Prostate gland (tissue), 2 donors: ENCODE measurements around the gene DR1. TPM values are rescaled to one million over a fixed set of nuclear protein-coding genes. Genes with fewer than 3 reads are reported as not detected.

Source experiments
- DNase-seq: peaks from one replicate; pipeline ENCODE4 v3.0.0-alpha.2; 2019; ENCODE audit warnings: low spot score
- H3K27ac ChIP-seq, 2 donors: fragments of 200-600 bp; sonication (generic); 2 replicates each; pipeline ENCODE4 v1.5.1; 2017 to 2019
- H3K27me3 ChIP-seq: fragments of 200-600 bp; sonication (generic); replicated peaks from 2 replicates; pipeline ENCODE4 v1.5.1; 2019; ENCODE audit not compliant: insufficient read depth
- H3K36me3 ChIP-seq, 2 donors: fragments of 200-600 bp; sonication (generic); 1 replicate in 1 of 2; 2 replicates in 1 of 2; pipeline versions ENCODE4 v1.5.1 to v1.8.1; 2017 to 2019
- H3K4me1 ChIP-seq: fragments of 200-600 bp; sonication (generic); replicated peaks from 2 replicates; pipeline ENCODE4 v1.5.1; 2019
- H3K4me3 ChIP-seq, 2 donors: fragments of 200-600 bp; sonication (generic); 2 replicates each; pipeline ENCODE4 v1.5.1; 2017 to 2019
- H3K9me3 ChIP-seq: fragments of 200-600 bp; sonication (generic); 2 replicates; pipeline ENCODE4 v1.5.1; 2017
- CTCF ChIP-seq, 4 experiments: fragments of 200-600 bp in 2 of 4; fragments of 450-650 bp in 2 of 4; sonication (generic) in 2 of 4; IDR thresholded peaks; 1 replicate in 3 of 4; 2 replicates in 1 of 4; pipeline ENCODE4 v1.5.1; 2016 to 2019; ENCODE audit warnings: antibody characterized with exemption in 4 of 4, mild to moderate bottlenecking in 2 of 4, moderate library complexity in 2 of 4
- POLR2A ChIP-seq: fragments of 450-650 bp; IDR thresholded peaks from one replicate; pipeline ENCODE4 v1.6.1; 2016; ENCODE audit warnings: antibody characterized with exemption, mild to moderate bottlenecking
- POLR2AphosphoS5 ChIP-seq: sonication (generic); formaldehyde crosslinking; IDR thresholded peaks from one replicate; pipeline ENCODE4 v1.6.1; 2017; ENCODE audit warnings: antibody characterized with exemption
- WGBS: methylation state at CpG from one replicate; pipeline ENCODE4 v1.1.5; 2018; 5-methylcytosine and 5-hydroxymethylcytosine counted together
- intact Hi-C: fragments of 100-400 bp; cut with DNase I; formaldehyde crosslinking; loops from one replicate; pipeline ENCODE4 v1.14.2; 2022
- total RNA-seq, 2 donors: library from RNA; depleted of rRNA; stranded (reverse); fragments of >200 nt; gene quantifications; one replicate each; pipeline ENCODE4 v1.1.0, GENCODE V29; 2016

The DR1 gene
- total RNA-seq, 2 donors from 2014 or later = 49.0 to 53.6 TPM

GRCh38 chr1:93357242-93357641 lies 11.5 kb downstream of the DR1 start:
- intact Hi-C loops = no loop called here
- H3K36me3 ChIP-seq = no peaks in the 10 kb centered on the region
- no peaks in the 10 kb centered on the region for H3K9me3 ChIP-seq
- no peak overlapping the region for H3K4me3 ChIP-seq
- no peaks in the 10 kb centered on the region for H3K27me3 ChIP-seq
- H3K4me1 ChIP-seq = no peaks in the 10 kb centered on the region
- H3K27ac ChIP-seq = no peak overlapping the region
- 90% methylated on average over 2 of the region's 2 CpGs for WGBS
- TF ChIP-seq POLR2A (no peak), CTCF (IDR thresholded peaks at IDR 0.05) (no peak)
- no peak for DNase-seq

GRCh38 chr1:93358293-93358692 lies 12.6 kb downstream of the DR1 start:
- 90% methylated on average over 6 of the region's 6 CpGs for WGBS
- no peaks in the 10 kb centered on the region for H3K9me3 ChIP-seq
- no peak for DNase-seq
- intact Hi-C loops = no loop called here
- H3K4me3 ChIP-seq = no peak overlapping the region
- H3K36me3 ChIP-seq = no peaks in the 10 kb centered on the region
- H3K4me1 ChIP-seq = no peaks in the 10 kb centered on the region
- no peak for TF ChIP-seq CTCF (IDR thresholded peaks at IDR 0.05)
- no peak for TF ChIP-seq POLR2A
- TF ChIP-seq POLR2AphosphoS5 = no peak
- no peaks in the 10 kb centered on the region for H3K27me3 ChIP-seq
- H3K27ac ChIP-seq = no peak overlapping the region

DNA sequence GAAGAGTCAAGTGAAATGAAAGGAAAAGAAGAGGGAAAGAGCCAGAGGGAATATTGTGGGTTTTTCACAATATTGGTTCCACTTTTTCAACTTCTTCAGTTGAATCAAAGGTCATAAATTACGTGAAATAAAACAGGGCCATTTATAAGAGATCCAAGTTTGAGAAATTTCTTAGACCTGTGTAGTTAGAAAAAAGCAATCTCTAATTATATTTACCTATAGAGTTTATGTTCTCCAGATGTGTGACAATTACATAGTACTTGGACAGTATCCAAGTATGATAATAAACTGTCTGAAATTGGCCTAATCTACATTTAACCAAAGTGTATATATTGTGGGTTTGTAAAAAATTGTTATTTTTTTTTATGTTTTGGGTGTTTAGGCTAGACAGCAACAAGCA lies 14.4 kb downstream of the DR1 start:
- Histone ChIP-seq H3K27me3 (no peaks in the 10 kb centered on the region), H3K4me3 (no peak overlapping the region), H3K27ac (no peak overlapping the region), H3K4me1 (no peaks in the 10 kb centered on the region), H3K9me3 (no peaks in the 10 kb centered on the region), H3K36me3 (no peaks in the 10 kb centered on the region)
- no peak for DNase-seq
- WGBS = 80% methylated on average over 1 of the region's 1 CpG
- TF ChIP-seq POLR2A = no peak
- TF ChIP-seq CTCF (IDR thresholded peaks at IDR 0.05) = no peak
- no peak for TF ChIP-seq POLR2AphosphoS5
- intact Hi-C loops = no loop called here

- 74% methylated on average over 3 of the region's 3 CpGs for WGBS
- DNase-seq = no peak
Observed at GRCh38 chr1:93362237-93362636, 16.5 kb downstream of the DR1 start.

More at GRCh38 chr1:93362237-93362636, 16.5 kb downstream of the DR1 start:
- no peak for TF ChIP-seq POLR2A
- no peak for TF ChIP-seq POLR2AphosphoS5
- TF ChIP-seq CTCF (IDR thresholded peaks at IDR 0.05) = no peak
- Histone ChIP-seq H3K36me3 (no peaks in the 10 kb centered on the region), H3K9me3 (no peaks in the 10 kb centered on the region), H3K27me3 (no peaks in the 10 kb centered on the region), H3K4me1 (no peaks in the 10 kb centered on the region), H3K27ac (no peak overlapping the region), H3K4me3 (no peak overlapping the region)
- intact Hi-C loops = no loop called here
